Activated CD4-positive, alpha-beta T cell treated with anti-CD3 and anti-CD28 coated beads for 36 hours (primary cell): ENCODE data around the gene ZNF865. TPM values are rescaled to one million over a fixed set of nuclear protein-coding genes. Genes with fewer than 3 reads are reported as not detected.

Source experiments
- ATAC-seq: fragments of 200-7000 bp; cut with Tn5 transposase; one replicate; pipeline ENCODE4 v1.10.0; 2021; ENCODE audit warnings: mild to moderate bottlenecking, moderate library complexity
- CTCF ChIA-PET: fragments of 350-600 bp; sonication (Branson Sonifier 250); formaldehyde crosslinking; loops from one replicate; lab custom pipeline; 2021; ENCODE audit warnings: antibody characterized with exemption; lab: Charles Lee
- POLR2A ChIA-PET: fragments of 350-600 bp; sonication (Branson Sonifier 250); formaldehyde crosslinking; loops from one replicate; lab custom pipeline; 2021; ENCODE audit warnings: antibody characterized with exemption, inconsistent platforms; lab: Charles Lee
- DNase-seq: peaks from one replicate; pipeline ENCODE4 v3.0.0-alpha.2; 2020
- H3K27ac Mint-ChIP-seq: one replicate; pipeline ENCODE4 v1.8.0; 2021; ENCODE audit warnings: mixed read lengths
- H3K27me3 Mint-ChIP-seq: one replicate; pipeline ENCODE4 v1.8.0; 2021; ENCODE audit warnings: mixed read lengths
- H3K36me3 Mint-ChIP-seq: one replicate; pipeline ENCODE4 v1.8.0; 2021; ENCODE audit warnings: low read depth, mixed read lengths
- H3K4me1 Mint-ChIP-seq: one replicate; pipeline ENCODE4 v1.8.0; 2021; ENCODE audit warnings: mixed read lengths
- H3K4me3 Mint-ChIP-seq: one replicate; pipeline ENCODE4 v1.8.0; 2021; ENCODE audit warnings: mild to moderate bottlenecking, moderate library complexity, mixed read lengths
- H3K9me3 Mint-ChIP-seq: one replicate; pipeline ENCODE4 v1.8.0; 2021; ENCODE audit warnings: low read depth, mixed read lengths
- intact Hi-C, 2 experiments: fragments of 100-400 bp; cut with DNase I in 1 of 2; cut with micrococcal nuclease in 1 of 2; formaldehyde crosslinking; loops; one replicate each; pipeline versions ENCODE4 v1.14.2 to v1.15.1; 2022 to 2024; cut with DNase I, micrococcal nuclease
- total RNA-seq, 2 experiments: library from RNA; stranded (reverse); gene quantifications; one replicate each; pipeline ENCODE4 v1.2.3, GENCODE V29; 2021

ZNF865 gene
- total RNA-seq, 2 experiments from 2014 or later = 11.4 to 12.1 TPM

DNA sequence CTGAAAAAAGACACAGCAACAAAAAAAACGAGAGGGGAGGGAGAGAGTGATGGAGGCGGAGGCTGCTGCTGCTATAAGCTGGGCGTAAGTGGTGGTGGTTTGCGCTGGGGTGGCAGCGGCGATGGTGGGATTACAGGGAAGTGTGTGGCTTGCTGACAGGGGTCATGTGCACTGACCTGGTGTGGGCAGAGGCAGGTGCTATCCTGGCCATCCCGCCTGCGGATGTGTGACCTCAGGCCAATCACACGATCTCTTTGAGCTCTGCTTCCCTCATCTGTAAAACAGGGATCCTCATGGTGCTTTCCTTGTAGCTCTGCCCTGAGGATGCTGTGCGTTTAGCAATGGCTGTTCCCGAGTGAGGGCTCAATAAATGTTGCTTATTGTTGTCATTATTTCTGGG, 32.1 kb downstream of the ZNF865 start:
- Mint-ChIP-seq H3K4me1 (peaks cover 53% of the 10 kb centered on the region), H3K4me3 (peak overlapping the region; percentile 3), H3K27ac (peak overlapping the region; percentile 63), H3K9me3 (no peaks in the 10 kb centered on the region), H3K27me3 (no peaks in the 10 kb centered on the region), H3K36me3 (peaks cover 37% of the 10 kb centered on the region)
- ChIA-PET POLR2A (interaction anchor here (0.8 to 1.7 kb wide), 3 partner anchors 11 to 17 kb away, joined by 3 to 6 read pairs (median 3); partner anchors contain the start of gene ZNF784), CTCF (interaction anchor here (0.7 to 3.4 kb wide), 9 partner anchors 9 to 134 kb away, joined by 3 to 24 read pairs (median 5); partner anchors contain the start of genes CCDC106, FIZ1, U2AF2 and ZNF524)
- DNase-seq (no peak), ATAC-seq (no peak)
- intact Hi-C loops = no loop called here

DNA sequence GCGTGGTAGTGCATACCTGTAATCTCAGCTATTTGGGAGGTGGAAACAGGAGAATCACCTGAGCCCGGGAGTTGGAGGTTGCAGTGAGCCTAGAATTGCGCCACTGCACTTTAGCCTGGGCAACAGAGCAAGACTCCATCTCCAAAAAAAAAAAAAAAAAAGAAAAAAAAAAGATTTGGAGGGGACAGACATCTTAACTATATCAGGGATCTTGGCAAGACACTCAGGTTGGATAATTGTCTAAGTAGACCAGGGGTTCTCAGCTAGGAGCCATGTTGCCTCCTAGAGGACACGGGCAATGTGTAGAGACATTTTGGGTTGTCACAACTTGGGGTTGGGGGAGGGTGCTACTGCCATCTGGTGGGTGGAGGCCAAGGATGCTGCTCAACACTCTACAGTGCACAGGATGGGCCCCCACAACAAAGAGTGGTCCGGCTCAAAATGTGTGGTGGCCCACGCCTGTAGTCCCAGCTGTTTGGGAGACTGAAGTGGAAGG, 33.5 kb downstream of the ZNF865 start:
- intact Hi-C loops = no loop called here
- peak; percentile 81 for DNase-seq
- ChIA-PET CTCF (interaction anchor here (0.6 to 3.4 kb wide), 10 partner anchors 8 to 177 kb away, joined by 3 to 24 read pairs (median 4); partner anchors contain the start of genes FIZ1, ISOC2 and U2AF2), POLR2A (interaction anchor here (0.7 kb wide), 1 partner anchor 14 kb away, joined by 3 read pairs; no protein-coding TSS in a partner anchor)
- peaks cover 45% of the 10 kb centered on the region for H3K36me3 Mint-ChIP-seq
- H3K27me3 Mint-ChIP-seq = no peaks in the 10 kb centered on the region
- peak overlapping the region; percentile 32 for H3K4me3 Mint-ChIP-seq
- ATAC-seq = peak; percentile 14
- H3K27ac Mint-ChIP-seq = peak overlapping the region; percentile 78
- H3K9me3 Mint-ChIP-seq = no peaks in the 10 kb centered on the region
- H3K4me1 Mint-ChIP-seq = peaks cover 58% of the 10 kb centered on the region

DNA sequence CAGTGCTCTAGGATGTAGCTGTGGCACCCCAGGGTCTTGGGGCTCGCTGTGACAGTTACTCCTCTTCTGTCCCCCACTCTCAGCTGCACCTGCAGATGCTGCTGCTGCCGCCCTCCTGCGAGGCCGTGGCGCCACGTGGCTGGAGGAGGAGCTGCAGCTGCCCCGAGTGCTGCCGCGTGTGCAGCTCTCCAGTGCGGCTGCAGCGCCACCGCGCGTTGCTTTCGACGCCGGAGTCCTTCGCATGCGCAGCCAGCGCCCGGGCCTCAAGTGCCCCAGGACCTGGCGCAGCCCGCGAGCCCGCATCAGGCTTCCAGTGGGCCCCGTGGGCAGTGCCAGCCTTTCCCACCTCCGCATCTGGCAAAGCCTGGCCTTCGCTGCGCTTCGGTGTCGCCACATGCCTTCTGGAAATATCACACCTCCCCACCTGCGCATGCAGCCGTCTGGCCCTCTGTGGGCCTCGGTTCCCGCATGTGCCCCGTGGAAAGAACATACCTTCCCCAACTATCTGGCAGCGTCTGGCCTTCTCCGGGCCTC, 34.7 kb downstream of the ZNF865 start:
- DNase-seq (peak; percentile 88), ATAC-seq (peak; percentile 26)
- ChIA-PET POLR2A (interaction anchor here (0.8 to 1.0 kb wide), 2 partner anchors 14 to 16 kb away, joined by 4 read pairs; partner anchors contain the start of gene ZNF784), CTCF (interaction anchor here (0.9 to 2.1 kb wide), 3 partner anchors 14 to 59 kb away, joined by 5 to 15 read pairs (median 6); partner anchors contain the start of genes U2AF2 and ZNF579)
- H3K36me3 Mint-ChIP-seq = peaks cover 50% of the 10 kb centered on the region
- H3K4me1 Mint-ChIP-seq = peaks cover 59% of the 10 kb centered on the region
- H3K27me3 Mint-ChIP-seq = no peaks in the 10 kb centered on the region
- H3K4me3 Mint-ChIP-seq = peak overlapping the region; percentile 93
- no peaks in the 10 kb centered on the region for H3K9me3 Mint-ChIP-seq
- intact Hi-C loops = loop anchor here (1.0 to 5.0 kb wide), 7 partner anchors 33 to 1178 kb away; partner anchors contain the start of genes PPP6R1 (in 2 of the 2), ZNF865 (in 2 of the 2), KMT5C (in 1 of the 2) and LENG9 (in 1 of the 2)
- H3K27ac Mint-ChIP-seq = peak overlapping the region; percentile 91

DNA sequence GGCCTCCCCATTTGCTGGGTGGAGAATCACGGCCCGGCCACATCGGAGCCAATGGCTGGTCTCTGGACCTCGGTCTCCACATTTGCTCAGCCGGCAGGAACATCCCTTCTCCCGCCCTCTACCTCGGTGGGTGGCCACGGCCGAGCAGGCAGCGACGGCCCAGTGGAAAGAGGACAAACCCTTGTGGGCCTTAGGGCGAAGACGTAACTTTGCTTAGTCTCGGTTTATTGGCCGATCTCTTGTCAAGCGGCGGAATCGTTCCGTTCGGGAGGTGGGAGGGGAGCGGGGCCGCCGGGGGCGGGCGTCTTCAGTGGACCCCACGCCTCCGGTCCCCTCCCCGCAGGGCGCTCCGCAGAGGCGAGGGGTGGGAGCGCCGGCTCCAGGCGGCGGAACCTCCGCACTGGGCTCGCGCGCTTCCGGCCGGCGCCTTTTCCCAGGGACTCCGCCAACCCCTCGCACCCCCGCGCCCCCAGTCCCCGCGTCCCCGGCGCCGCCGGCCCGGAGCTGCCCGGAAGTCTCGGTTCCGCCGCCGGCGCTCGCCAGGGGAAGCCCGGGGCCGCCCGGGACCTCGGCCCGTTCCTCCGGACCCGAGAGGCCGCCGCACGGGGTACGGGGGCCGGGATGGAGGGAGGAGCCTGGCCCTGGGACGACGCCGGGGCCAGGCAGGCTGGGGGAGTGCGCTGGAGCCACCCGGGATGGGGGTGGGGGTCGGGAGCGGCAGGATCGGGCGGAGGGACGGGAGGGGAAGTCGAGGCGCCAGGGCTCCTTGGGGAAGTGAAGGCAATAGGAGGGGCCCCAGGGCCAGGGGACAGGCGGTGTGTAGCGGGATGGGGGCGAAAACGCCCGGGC, 35.4 kb downstream of the ZNF865 start, which contains the start of gene ZNF580:
TSS of gene ZNF580 (plus strand) at position 426 of the 849 bp plus-strand sequence. CDS start 1,507 bp downstream, outside the sequence.
- Mint-ChIP-seq H3K9me3 (no peaks in the 10 kb centered on the region), H3K27ac (peak within 1 kb of the TSS; percentile 94), H3K4me3 (peak within 1 kb of the TSS; percentile 93), H3K4me1 (peaks cover 61% of the 10 kb centered on the region), H3K36me3 (peaks cover 53% of the 10 kb centered on the region), H3K27me3 (no peaks in the 10 kb centered on the region)
- intact Hi-C loops = loop anchor here (1.0 to 5.0 kb wide), 7 partner anchors 34 to 1178 kb away; partner anchors contain the start of genes PPP6R1 (in 2 of the 2), ZNF865 (in 2 of the 2), KMT5C (in 1 of the 2) and LENG9 (in 1 of the 2)
- POLR2A ChIA-PET = interaction anchor here (1.0 kb wide), 1 partner anchor 13 kb away, joined by 4 read pairs; no protein-coding TSS in a partner anchor
- CTCF ChIA-PET = interaction anchor here (0.9 to 2.1 kb wide), 3 partner anchors 14 to 60 kb away, joined by 5 to 15 read pairs (median 6); partner anchors contain the start of genes U2AF2 and ZNF579
- DNase-seq (peak; percentile 79), ATAC-seq (peak; percentile 34)

DNA sequence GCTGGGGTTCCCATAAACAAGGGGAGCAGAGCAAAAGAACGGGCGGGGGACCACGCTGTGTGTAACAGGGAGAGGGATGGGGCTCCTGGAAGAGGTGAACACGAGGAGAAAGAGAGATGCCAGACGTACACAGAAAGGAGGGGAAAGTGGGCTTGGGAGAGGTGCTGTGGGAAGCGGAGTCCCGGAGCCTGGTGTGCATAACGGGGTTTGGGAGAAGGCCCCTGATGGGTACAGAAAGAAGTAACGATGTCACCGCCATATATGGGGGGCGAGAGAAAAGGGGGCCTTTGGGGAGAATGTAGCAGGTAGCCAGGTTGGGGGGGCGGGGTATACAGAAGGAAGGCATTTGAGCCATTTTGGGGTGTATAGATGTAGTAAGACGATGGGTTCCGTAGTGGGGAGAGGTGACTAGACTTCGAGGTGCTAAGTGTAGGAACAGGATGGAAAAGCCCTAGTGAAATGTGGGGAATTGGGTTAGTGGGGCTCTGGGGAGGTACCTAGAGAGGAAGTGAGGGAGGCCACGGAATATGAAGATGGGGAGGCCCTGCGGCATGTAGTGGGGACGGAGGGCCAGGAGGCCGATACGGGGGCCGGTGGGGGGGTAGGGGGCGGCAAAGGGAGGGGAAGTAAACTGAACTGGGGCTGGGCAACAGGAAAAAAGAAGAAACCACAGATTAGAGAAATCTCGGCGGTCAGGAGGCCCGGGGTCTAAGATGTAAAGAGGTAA, 36.1 kb downstream of the ZNF865 start:
- Mint-ChIP-seq H3K36me3 (peaks cover 47% of the 10 kb centered on the region), H3K4me1 (peaks cover 53% of the 10 kb centered on the region), H3K9me3 (no peaks in the 10 kb centered on the region), H3K27ac (peak overlapping the region; percentile 94), H3K4me3 (peak overlapping the region; percentile 93), H3K27me3 (no peaks in the 10 kb centered on the region)
- ChIA-PET POLR2A (interaction anchor here (0.5 to 1.7 kb wide), 2 partner anchors 16 to 302 kb away, joined by 4 read pairs; partner anchors contain the start of gene KMT5C), CTCF (interaction anchor here (1.3 to 1.9 kb wide), 3 partner anchors 8 to 16 kb away, joined by 3 to 16 read pairs (median 10); partner anchors contain the start of gene U2AF2)
- intact Hi-C loops = loop anchor here (5.0 kb wide), 6 partner anchors 34 to 1179 kb away; partner anchors contain the start of genes PPP6R1 (in 2 of the 2), KMT5C (in 1 of the 2), LENG9 (in 1 of the 2) and PPP1R12C (in 1 of the 2)
- DNase-seq (peak; percentile 55), ATAC-seq (peak; percentile 6)

DNA sequence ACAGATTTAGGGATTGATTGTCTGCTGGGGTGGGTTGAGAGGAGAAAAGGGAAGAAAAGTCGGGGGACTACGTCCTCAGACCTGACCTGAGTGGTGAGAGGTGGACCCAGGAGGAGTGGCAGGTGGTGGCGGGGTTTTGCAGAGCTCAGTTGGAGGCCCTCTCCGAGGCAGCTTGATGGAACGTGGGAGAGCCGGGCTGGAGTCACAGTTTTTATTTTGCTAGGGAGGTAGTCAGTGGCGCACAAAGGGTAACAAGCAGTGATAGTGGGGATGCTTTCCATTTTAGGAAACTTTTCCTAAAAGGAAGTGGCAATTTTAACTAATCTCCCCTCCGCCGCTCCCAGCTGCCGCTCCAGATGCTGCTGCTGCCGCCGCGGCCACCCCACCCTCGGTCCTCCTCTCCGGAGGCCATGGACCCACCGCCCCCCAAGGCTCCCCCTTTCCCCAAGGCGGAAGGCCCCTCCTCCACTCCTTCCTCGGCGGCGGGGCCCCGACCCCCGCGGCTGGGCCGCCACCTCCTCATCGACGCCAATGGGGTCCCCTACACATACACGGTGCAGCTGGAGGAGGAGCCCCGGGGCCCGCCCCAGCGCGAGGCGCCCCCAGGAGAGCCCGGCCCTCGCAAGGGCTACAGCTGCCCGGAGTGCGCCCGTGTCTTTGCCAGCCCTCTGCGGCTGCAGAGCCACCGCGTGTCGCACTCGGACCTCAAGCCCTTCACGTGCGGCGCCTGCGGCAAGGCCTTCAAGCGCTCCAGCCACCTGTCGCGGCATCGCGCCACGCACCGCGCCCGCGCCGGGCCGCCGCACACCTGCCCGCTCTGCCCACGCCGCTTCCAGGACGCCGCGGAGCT, 36.9 kb downstream of the ZNF865 start:
- Mint-ChIP-seq H3K27ac (peak overlapping the region; percentile 99), H3K9me3 (no peaks in the 10 kb centered on the region), H3K27me3 (no peaks in the 10 kb centered on the region), H3K36me3 (peaks cover 55% of the 10 kb centered on the region), H3K4me1 (peaks cover 51% of the 10 kb centered on the region), H3K4me3 (peak overlapping the region; percentile 93)
- DNase-seq (peak; percentile 62), ATAC-seq (no peak)
- ChIA-PET POLR2A (interaction anchor here (0.5 to 1.7 kb wide), 4 partner anchors 9 to 303 kb away, joined by 3 to 5 read pairs (median 4); partner anchors contain the start of genes KMT5C and U2AF2), CTCF (interaction anchor here (1.2 to 1.9 kb wide), 4 partner anchors 9 to 15 kb away, joined by 3 to 16 read pairs (median 8); partner anchors contain the start of gene U2AF2)
- intact Hi-C loops = loop anchor here (1.0 to 5.0 kb wide), 13 partner anchors 7 to 1180 kb away; partner anchors contain the start of genes PPP6R1 (in 2 of the 2), EPN1 (in 1 of the 2), FIZ1 (in 1 of the 2) and KMT5C (in 1 of the 2)

DNA sequence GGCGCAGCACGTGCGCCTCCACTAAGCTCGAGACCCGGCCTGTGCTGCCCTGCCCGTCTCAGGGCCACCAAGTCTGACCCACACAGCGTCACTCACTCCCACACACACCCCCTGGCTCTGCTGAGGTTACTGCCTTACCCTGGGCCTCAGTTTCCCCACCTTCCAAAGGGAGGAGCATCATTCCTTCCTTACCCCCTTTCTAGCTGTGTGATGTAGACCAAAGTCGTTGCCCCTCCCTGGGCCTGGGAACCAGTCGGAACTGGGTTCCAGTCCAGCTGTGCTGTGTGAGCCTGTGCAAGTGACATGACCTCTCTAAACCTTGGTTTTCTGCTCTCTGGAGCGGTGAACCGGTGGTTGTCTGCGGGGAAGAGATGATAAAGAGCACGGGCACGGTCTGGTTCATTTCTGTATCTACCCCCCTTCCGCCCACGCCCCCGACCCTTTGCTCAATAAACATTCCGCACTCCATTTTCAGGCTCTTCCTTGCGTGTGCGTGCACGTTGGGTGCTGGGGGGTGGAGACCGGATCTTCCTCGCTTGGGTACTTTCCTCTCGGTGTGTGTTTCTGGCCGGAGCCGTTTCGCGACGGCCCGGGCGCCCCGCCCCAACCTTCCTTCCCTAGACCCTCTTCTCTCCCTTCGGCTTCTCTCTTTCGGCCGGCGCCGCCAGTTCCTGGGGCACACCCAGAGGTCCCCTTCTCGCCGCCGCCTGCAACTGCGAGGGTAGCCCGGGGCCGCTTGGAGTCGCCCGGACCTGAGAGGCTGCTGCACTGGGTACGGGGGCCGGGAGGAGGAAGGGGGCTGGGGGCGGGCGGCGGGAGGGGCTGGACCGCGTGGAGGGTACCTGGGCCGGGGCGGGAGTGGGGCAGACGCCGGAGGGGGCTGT, 37.8 kb downstream of the ZNF865 start, which contains the start of gene ZNF581:
TSS of gene ZNF581 (plus strand) at position 647 of the 884 bp plus-strand sequence. CDS start 923 bp downstream, outside the sequence.
- H3K36me3 Mint-ChIP-seq = peaks cover 49% of the 10 kb centered on the region
- H3K27ac Mint-ChIP-seq = peak within 1 kb of the TSS; percentile 99
- no peaks in the 10 kb centered on the region for H3K9me3 Mint-ChIP-seq
- H3K4me1 Mint-ChIP-seq = peaks cover 46% of the 10 kb centered on the region
- CTCF ChIA-PET = interaction anchor here (1.2 to 1.9 kb wide), 5 partner anchors 10 to 14 kb away, joined by 3 to 16 read pairs (median 7); partner anchors contain the start of gene U2AF2
- POLR2A ChIA-PET = interaction anchor here (1.0 to 1.7 kb wide), 2 partner anchors 11 to 304 kb away, joined by 4 to 5 read pairs; partner anchors contain the start of genes KMT5C and U2AF2
- ATAC-seq = peak; percentile 55
- no peaks in the 10 kb centered on the region for H3K27me3 Mint-ChIP-seq
- peak; percentile 91 for DNase-seq
- intact Hi-C loops = loop anchor here (1.0 to 5.0 kb wide), 13 partner anchors 8 to 1181 kb away; partner anchors contain the start of genes PPP6R1 (in 2 of the 2), EPN1 (in 1 of the 2), FIZ1 (in 1 of the 2) and KMT5C (in 1 of the 2)
- peak within 1 kb of the TSS; percentile 93 for H3K4me3 Mint-ChIP-seq

DNA sequence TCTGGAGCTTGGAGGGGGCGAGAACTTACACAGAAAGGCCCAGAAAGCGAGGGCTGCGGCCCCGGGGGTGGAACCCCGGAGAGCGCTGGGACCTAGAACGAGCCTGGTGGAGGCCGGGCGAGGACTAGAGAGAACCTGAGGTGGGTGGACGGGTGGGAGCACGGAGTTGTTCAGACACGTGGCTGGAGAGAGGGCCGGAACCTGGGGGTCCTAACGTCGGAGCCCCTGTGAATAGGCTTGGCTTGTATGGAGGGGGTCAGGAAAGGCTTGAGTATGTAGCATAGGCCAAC, 38.4 kb downstream of the ZNF865 start:
- intact Hi-C loops = loop anchor here (1.0 to 5.0 kb wide), 13 partner anchors 9 to 1182 kb away; partner anchors contain the start of genes PPP6R1 (in 2 of the 2), EPN1 (in 1 of the 2), FIZ1 (in 1 of the 2) and KMT5C (in 1 of the 2)
- peak overlapping the region; percentile 91 for H3K27ac Mint-ChIP-seq
- ChIA-PET POLR2A (no interaction called here), CTCF (interaction anchor here (1.5 kb wide), 1 partner anchor 9 kb away, joined by 3 read pairs; no protein-coding TSS in a partner anchor)
- no peaks in the 10 kb centered on the region for H3K27me3 Mint-ChIP-seq
- H3K4me3 Mint-ChIP-seq = peak overlapping the region; percentile 93
- peaks cover 47% of the 10 kb centered on the region for H3K4me1 Mint-ChIP-seq
- no peaks in the 10 kb centered on the region for H3K9me3 Mint-ChIP-seq
- H3K36me3 Mint-ChIP-seq = peaks cover 46% of the 10 kb centered on the region
- no peak for DNase-seq
- ATAC-seq = no peak
